Spinal cord (tissue), 10 donors: ENCODE measurements around the gene HS3ST6. TPM values are rescaled to one million over a fixed set of nuclear protein-coding genes. Genes with fewer than 3 reads are reported as not detected.
"Not testable (repeated sequence)": the region's sequence is repeated elsewhere in the genome, so short reads cannot be mapped to it uniquely, and the experiment has no call there.

Experiments
- DNase-seq, 6 donors: peaks; one replicate each; pipeline versions ENCODE4 v3.0.0 to v3.0.0-alpha.2; 2013 to 2015; ENCODE audit warnings: low spot score in 6 of 6, low read depth in 4 of 6
- H3K27ac ChIP-seq: one replicate; pipeline ENCODE4 v1.5.1; 2013; ENCODE audit warnings: low read depth, low read length, control low read depth
- H3K27me3 ChIP-seq: one replicate; pipeline ENCODE4 v1.6.1; 2013; ENCODE audit warnings: low read length; ENCODE audit not compliant: control insufficient read depth, insufficient read depth
- H3K36me3 ChIP-seq: one replicate; pipeline ENCODE4 v1.6.1; 2013; ENCODE audit warnings: low read length; ENCODE audit not compliant: control insufficient read depth, insufficient read depth
- H3K4me1 ChIP-seq: one replicate; pipeline ENCODE4 v1.6.1; 2013; ENCODE audit warnings: low read length; ENCODE audit not compliant: control insufficient read depth, insufficient read depth
- H3K4me3 ChIP-seq: one replicate; pipeline ENCODE4 v1.5.1; 2013; ENCODE audit warnings: low read depth, low read length, control low read depth
- H3K9me3 ChIP-seq: one replicate; pipeline ENCODE4 v1.6.1; 2013; ENCODE audit warnings: low read length; ENCODE audit not compliant: control insufficient read depth, insufficient read depth
- WGBS: methylation state at CpG from one replicate; pipeline ENCODE4 v1.1.5; 2013; ENCODE audit warnings: missing lambda C conversion rate; ENCODE audit not compliant: insufficient coverage; 5-methylcytosine and 5-hydroxymethylcytosine counted together
- polyA plus RNA-seq, 2 donors: library from polyadenylated mRNA; unstranded; fragments of 120-200 nt; gene quantifications; one replicate each; pipeline ENCODE4 v1.2.1, GENCODE V29; 2013; ENCODE audit not compliant: insufficient read length in 2 of 2
- total RNA-seq, 2 donors: library from RNA; depleted of rRNA in 1 of 2; stranded (reverse); fragments of 120-200 nt in 1 of 2; fragments of >200 nt in 1 of 2; gene quantifications; one replicate each; pipeline versions ENCODE4 v1.2.3 to v1.2.4, GENCODE V29; 2013 to 2014
- donor health status: healthy.

HS3ST6 gene
- total and polyA plus RNA-seq, 4 donors = not detected

DNA sequence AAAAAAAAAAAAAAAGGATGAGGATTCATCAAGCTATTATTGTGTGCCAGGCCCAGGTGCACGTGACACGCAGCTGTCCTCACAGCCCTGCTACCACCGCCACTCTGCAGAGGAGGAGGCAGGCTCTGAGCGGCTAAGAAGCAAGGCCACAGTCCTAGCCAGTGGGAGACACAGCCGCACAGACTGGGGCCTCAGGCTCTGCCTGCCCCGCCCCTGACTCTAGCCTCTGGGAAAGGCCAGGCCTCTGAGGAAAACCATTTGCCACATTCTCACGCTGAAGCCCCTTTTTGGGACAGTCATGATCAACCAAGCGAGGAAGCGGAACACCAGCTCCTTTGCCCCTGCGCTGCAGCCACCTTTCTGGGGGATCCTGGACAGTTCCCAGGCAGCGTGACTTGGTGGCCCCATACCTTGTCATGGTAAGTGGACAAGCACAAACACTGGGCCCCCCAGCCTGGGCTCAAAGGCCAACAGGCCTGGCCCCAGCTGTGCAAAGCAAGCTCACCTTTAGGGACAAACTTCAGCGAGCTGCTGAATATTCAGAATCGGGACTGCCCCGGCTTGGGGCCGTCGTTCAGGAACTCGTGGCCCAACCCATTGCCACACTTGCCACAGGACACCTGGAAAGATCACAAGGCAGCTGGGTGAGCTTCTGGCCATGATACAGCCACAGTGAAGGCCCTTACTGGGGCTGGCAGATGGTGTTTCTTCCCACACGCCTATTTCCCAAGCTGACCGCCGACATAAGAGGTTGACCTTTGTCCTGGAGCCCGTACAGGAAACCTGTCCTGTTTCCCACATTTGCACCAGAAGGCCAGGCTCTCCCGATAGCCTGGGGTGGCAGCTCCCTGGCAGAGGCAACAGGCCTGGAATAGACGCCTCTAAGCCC is 22.3 kb upstream of the HS3ST6 start:
- Histone ChIP-seq H3K36me3 (peaks cover 41% of the 10 kb centered on the region), H3K27ac (no peak overlapping the region), H3K4me1 (peaks cover 23% of the 10 kb centered on the region), H3K4me3 (no peak overlapping the region), H3K27me3 (no peaks in the 10 kb centered on the region), H3K9me3 (no peaks in the 10 kb centered on the region)
- no peak for DNase-seq
- WGBS = 95% methylated on average over 22 of the region's 23 CpGs

DNA sequence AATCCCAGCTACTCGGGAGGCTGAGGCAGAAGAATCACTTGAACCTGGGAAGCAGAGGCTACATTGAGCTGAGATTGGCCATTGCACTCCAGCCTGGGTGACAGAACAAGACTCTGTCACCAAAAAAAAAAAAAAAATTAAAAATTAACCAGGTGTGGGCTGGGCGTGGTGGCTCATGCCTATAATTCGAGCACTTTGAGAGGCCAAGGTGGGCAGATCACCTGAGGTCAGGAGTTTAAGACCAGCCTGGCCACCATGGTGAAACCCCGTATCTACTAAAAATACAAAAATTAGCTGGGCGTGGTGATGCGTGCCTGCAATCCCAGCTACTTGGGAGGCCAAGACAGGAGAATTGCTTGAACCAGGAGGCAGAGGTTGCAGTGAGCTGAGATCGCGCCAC is 21.6 kb upstream of the HS3ST6 start:
- H3K27ac ChIP-seq, DNase-seq, H3K9me3 ChIP-seq, H3K4me3 ChIP-seq, H3K27me3 ChIP-seq: not testable (repeated sequence)
- Histone ChIP-seq H3K36me3 (peaks cover 41% of the 10 kb centered on the region), H3K4me1 (peaks cover 23% of the 10 kb centered on the region)
- 97% methylated on average over 7 of the region's 8 CpGs for WGBS

DNA sequence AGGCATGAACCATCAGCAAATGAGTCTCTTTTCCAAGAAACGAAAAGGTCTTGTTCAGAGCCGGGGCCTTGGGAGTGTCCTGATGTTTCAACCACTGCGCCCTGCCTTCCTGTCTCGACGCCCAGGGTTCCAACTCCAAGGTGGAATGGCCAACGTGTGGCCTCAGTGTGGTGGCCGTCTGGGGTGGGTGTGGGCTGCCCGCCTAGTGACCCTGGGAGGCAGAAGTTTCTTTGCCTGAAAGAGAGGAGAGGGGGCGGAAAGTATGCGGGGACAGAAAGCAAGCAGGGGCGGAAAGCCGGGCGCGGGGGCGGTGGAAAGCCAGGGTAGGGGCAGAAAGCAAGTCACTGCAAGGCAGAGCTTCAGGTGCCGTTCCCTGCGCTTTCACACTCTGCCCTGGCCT is 20.7 kb upstream of the HS3ST6 start:
- Histone ChIP-seq H3K36me3 (peaks cover 41% of the 10 kb centered on the region), H3K4me3 (no peak overlapping the region), H3K9me3 (no peaks in the 10 kb centered on the region), H3K27ac (no peak overlapping the region), H3K4me1 (peaks cover 23% of the 10 kb centered on the region), H3K27me3 (no peaks in the 10 kb centered on the region)
- DNase-seq = no peak
- 98% methylated on average over 17 of the region's 17 CpGs for WGBS

DNA sequence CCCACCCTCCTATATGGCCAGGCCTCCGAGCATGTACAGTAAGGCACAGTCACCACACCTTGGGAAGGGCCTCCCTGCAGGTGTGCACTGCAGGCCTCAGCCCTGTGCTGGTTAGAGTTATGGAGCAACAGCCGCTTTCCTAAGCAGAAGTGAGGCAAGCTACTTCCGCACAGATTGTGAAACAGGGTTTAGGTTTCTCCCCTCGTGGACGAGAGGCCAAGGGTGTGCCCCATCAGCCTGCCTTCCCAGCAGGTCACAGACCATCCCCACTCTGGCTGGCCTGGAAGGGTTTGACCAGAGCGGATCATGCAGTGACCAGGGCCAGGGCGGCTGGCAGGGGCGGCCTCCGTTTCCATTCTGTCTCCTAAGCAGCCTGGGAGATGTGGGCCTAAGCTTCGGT is 20.1 kb upstream of the HS3ST6 start:
- DNase-seq = no peak
- H3K4me1 ChIP-seq = peaks cover 18% of the 10 kb centered on the region
- H3K36me3 ChIP-seq = peaks cover 41% of the 10 kb centered on the region
- H3K27ac ChIP-seq = no peak overlapping the region
- H3K4me3 ChIP-seq = no peak overlapping the region
- no peaks in the 10 kb centered on the region for H3K9me3 ChIP-seq
- H3K27me3 ChIP-seq = no peaks in the 10 kb centered on the region
- 96% methylated on average over 9 of the region's 10 CpGs for WGBS

DNA sequence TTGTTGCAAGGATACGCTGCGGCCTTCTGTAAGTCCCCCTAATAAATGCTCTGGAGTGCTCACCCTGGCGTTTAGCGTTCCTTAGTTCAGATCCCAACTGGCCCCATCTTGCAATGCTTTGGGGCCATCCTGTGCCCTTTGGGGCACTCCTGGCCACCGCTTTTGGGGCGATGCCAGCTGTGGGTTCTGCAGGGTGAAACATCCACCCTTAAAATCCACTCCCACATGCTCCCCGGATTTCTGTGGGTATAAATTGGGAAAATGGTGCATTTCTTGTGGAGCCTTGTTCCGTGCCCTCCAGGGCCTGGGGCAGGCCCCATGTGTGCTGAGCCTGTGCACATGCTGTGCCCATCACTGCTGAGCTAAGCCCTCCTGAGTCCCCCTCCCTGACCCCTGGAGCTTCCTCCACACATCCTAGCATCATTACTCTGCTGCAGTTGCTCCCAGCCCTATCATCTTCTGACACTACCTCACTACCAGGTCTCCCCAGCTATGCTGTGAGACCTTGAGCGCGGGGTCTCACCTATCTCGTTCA is 18.8 kb upstream of the HS3ST6 start:
- Histone ChIP-seq H3K27ac (no peak overlapping the region), H3K9me3 (no peaks in the 10 kb centered on the region), H3K4me3 (no peak overlapping the region), H3K36me3 (peaks cover 41% of the 10 kb centered on the region), H3K4me1 (peaks cover 8% of the 10 kb centered on the region), H3K27me3 (no peaks in the 10 kb centered on the region)
- DNase-seq = no peak
- WGBS = 93% methylated on average over 5 of the region's 11 CpGs

DNA sequence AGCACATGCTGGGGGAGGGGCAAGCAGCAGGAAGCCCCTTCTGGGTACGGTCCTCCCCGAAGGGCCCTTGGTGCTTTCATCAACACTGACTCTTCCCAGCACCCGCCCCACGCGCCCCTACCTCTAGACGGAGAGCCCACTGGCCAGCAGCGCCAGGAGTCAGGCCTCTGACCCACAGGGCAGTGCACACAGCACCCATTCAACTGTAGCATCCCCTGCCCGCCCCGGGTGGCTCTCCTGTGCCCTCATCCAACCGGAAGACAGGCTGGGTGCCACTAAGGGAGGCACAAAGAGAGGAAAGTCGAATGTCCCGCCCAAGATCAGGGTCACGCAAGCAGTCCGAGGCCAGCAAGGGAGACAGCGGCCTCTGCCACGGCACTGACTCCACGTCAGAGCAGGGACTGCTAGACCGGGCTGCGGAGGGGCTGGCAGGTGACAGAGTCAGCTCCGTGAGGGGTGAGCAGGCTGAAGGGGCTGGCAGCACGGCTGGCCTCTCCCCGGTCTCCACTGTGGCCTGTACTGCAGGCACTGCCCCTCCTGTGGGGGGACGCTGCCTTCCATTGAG is 15.0 kb upstream of the HS3ST6 start:
- H3K9me3 ChIP-seq = no peaks in the 10 kb centered on the region
- WGBS = 65% methylated on average over 23 of the region's 23 CpGs
- DNase-seq = no peak
- peaks cover 12% of the 10 kb centered on the region for H3K36me3 ChIP-seq
- no peaks in the 10 kb centered on the region for H3K27me3 ChIP-seq
- peaks cover 12% of the 10 kb centered on the region for H3K4me1 ChIP-seq
- H3K27ac ChIP-seq = no peak overlapping the region
- H3K4me3 ChIP-seq = no peak overlapping the region

DNA sequence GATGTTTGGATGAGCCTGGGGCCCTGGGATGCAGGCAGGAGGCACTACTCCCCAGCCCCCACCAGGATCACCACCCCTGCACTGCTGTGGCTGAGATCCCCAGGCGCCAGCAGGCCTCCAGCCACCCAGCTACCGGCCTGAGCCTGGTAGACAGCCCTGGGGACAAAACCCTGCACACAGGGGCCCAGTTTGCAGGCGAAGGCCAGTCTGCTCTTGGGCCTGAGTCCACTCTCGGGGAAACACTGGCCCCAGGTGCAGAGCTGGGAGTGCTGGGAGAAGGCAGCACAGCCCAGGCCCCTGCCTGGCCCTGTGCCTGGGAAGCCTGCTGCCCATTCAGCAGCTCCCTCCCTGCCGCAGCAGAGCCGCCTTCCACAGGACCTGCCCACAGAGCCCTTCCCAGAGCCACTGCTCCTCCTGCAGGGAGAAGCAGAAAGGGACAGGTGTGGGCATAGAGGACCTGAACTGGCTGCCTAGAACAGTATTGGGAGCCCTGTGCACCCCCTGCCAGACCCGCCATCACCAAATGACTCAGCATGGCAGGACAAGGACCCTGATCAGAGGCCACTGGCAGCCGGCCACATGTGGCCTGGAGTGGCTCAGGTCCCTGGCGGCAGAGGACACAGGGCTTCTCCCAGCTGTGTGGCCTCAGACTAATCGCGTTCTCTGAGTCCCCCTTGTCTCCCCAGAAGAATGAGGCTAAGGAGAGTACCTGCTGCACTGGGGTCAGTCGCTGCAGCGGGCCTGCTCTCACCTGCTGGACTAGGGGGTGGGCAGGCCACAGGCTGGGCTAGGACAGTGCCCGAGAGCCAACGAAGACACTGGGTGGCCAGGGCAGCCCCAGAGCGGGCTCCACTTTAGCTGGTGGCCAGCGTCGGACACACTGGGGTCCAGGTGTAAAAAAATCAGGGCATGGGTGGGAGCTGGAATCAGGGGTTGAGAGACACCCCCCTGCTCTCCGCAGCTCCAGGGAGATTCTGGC is 14.1 kb upstream of the HS3ST6 start:
- H3K4me1 ChIP-seq = peaks cover 12% of the 10 kb centered on the region
- peak in 1 of 6 donors; percentile 1 for DNase-seq
- peaks cover 7% of the 10 kb centered on the region for H3K36me3 ChIP-seq
- no peak overlapping the region for H3K27ac ChIP-seq
- H3K27me3 ChIP-seq = no peaks in the 10 kb centered on the region
- no peak overlapping the region for H3K4me3 ChIP-seq
- no peaks in the 10 kb centered on the region for H3K9me3 ChIP-seq
- 72% methylated on average over 19 of the region's 19 CpGs for WGBS

DNA sequence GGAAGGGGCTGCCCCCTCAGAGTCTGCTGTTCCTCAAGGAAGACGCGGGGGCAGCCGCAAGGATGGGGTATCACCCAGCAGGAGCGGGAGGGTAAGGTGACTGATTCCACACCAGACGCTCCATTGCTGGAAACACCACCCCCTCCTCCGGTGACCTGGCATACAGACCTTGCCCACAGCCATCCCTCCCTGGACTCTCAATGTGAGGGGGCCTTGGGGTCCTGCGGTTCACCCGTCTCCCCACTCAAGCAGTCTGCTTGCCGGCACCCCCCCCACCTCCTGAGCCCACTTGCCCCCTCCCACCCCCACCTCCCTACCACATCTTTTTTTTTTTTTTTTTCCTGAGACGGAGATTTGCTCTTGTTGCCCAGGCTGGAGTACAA is 12.1 kb upstream of the HS3ST6 start:
- no peaks in the 10 kb centered on the region for H3K27me3 ChIP-seq
- 80% methylated on average over 5 of the region's 10 CpGs for WGBS
- no peak overlapping the region for H3K4me3 ChIP-seq
- peaks cover 12% of the 10 kb centered on the region for H3K4me1 ChIP-seq
- H3K9me3 ChIP-seq = no peaks in the 10 kb centered on the region
- no peak for DNase-seq
- H3K27ac ChIP-seq = no peak overlapping the region
- no peaks in the 10 kb centered on the region for H3K36me3 ChIP-seq

DNA sequence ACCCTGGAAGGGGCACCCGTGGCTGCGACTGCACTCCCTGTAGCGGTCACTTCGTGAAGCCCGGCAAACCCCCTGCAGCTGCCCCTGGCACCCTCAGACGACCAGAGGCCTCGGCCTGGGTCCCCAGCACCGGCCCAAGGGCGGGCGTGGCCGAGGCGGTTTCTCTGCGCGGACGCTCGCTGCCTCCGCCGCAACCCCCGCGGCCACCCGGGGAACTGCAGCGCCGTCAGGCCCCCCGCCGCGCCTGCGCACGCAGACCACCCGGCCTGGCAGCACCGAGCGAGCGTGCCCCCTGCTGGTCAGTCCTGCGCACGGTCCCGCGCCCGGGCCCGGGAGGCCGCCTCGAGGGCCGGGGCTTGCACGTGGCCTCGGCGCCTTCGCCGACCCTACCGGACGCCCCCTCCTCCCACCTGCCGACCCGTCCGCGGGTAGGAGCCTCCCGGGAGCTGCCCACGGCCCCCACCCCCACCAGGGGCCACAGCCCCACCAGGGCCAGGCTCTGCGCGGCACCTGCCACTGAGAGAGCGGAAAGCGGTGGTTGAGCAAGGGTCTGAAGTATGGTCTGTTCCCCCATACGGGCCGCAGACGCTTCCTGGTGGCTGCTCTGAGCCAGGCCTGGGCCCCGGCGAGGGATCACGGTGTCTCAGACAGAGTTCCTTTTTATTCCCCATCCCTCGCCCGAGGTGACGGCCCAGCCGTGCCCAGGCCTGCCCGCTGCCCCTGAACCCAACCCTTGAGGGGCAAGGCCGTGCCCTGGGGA is 11.5 kb upstream of the HS3ST6 start:
- Histone ChIP-seq H3K9me3 (no peaks in the 10 kb centered on the region), H3K4me3 (peak overlapping the region; percentile 33), H3K4me1 (peaks cover 12% of the 10 kb centered on the region), H3K27me3 (no peaks in the 10 kb centered on the region), H3K27ac (no peak overlapping the region), H3K36me3 (no peaks in the 10 kb centered on the region)
- peak; percentile 29 to 94 (median 74) for DNase-seq
- 14% methylated on average over 56 of the region's 70 CpGs for WGBS
